GM12872 (cell line): Measurements from ENCODE around the gene OR7D2.

Source experiments
- TF ChIP-seq, protein P1 (sequence below): IDR thresholded peaks from 3 replicates; pipeline ENCODE4 v1.5.1; 2011; ENCODE audit warnings: low read depth, mild to moderate bottlenecking, low read length, moderate library complexity; ENCODE audit not compliant: insufficient read depth

The OR7D2 gene

GRCh38 chr19:9178901-9179300 is at the start of gene OR7D2:
Gene OR7D2, plus strand, starts transcription at chr19:9178979. Its CDS starts 6,803 bp downstream, at chr19:9185782.
- TF ChIP-seq, protein P1, sequence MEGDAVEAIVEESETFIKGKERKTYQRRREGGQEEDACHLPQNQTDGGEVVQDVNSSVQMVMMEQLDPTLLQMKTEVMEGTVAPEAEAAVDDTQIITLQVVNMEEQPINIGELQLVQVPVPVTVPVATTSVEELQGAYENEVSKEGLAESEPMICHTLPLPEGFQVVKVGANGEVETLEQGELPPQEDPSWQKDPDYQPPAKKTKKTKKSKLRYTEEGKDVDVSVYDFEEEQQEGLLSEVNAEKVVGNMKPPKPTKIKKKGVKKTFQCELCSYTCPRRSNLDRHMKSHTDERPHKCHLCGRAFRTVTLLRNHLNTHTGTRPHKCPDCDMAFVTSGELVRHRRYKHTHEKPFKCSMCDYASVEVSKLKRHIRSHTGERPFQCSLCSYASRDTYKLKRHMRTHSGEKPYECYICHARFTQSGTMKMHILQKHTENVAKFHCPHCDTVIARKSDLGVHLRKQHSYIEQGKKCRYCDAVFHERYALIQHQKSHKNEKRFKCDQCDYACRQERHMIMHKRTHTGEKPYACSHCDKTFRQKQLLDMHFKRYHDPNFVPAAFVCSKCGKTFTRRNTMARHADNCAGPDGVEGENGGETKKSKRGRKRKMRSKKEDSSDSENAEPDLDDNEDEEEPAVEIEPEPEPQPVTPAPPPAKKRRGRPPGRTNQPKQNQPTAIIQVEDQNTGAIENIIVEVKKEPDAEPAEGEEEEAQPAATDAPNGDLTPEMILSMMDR = no peak

GRCh38 chr19:9130965-9131364 is 47.8 kb upstream of the OR7D2 start:
- TF ChIP-seq, protein P1 = no peak

- TF ChIP-seq, protein P1 = no peak
Measured at GRCh38 chr19:9132422-9132821, 46.4 kb upstream of the OR7D2 start.

GRCh38 chr19:9139609-9140158 is 39.1 kb upstream of the OR7D2 start:
- TF ChIP-seq, protein P1 = no peak

DNA sequence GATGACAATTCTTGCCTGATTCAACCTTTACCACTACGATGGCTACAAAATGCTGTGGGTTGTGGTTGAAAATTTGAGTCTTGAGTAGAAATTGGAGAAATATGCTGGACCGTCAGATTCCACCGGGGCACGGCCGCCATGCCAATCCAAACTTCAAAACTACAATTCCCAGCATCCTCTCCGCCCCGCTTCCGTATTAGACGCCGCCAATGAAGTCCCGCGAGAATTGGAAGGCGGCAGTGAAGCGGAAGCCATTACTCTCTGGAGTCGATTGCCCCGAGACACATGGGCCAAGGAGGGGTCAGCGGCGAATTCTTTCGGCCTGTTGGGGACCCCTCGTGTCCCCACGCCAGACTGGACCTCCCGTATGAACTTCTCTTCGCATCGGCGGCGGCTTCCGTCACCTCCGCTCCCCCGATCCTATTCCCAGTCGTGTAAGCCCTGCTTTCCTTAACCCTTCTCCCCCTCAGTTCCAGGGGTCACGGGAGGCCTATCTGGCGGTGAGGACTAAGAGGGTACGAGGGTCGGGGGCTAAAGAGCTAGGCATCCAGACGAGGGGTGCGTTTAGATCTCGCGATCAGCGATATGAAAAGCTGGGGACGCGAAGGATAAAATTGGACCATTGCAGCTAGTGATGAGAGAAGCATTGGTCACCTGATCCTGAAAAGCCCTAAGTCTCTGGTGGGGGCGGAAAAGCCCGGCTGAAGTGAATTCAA is 38.5 kb upstream of the OR7D2 start, which contains the start of gene ZNF317:
Gene ZNF317, plus strand, starts transcription at position 239 of the 716 bp plus-strand sequence. CDS start 15,620 bp downstream, outside the sequence.
- TF ChIP-seq, protein P1 = no peak

- TF ChIP-seq, protein P1 = no peak
Measured at GRCh38 chr19:9144920-9145319, 33.9 kb upstream of the OR7D2 start.

GRCh38 chr19:9146882-9147281 is 31.9 kb upstream of the OR7D2 start:
- TF ChIP-seq, protein P1 = no peak
